Measurements from ENCODE around the gene DGKD.

DGKD gene

DNA sequence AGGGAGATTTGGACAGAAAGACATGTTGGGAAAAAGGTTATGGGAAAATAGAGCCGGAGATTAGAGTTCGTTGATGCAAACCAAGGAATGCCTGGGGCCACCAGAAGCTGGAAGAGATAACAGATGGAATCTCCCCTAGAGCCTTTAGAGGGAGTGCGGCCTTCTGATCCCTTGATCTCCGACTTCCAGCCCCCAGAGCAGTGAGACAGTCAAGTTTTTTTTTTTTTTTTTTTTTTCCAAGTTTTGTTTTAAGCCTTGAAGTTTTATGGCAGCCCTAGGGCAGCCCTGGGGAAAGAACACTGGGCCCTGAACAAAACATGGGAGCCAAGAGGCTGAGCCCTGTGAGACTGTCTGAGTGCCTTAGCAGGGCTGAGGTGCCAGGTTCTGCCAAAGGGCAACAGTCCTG lies 6.5 kb downstream of the DGKD start:
- TF ChIP-seq POLR2AphosphoS5 (IDR thresholded peaks at IDR 0.05; ENCODE audit: low read depth, low read length) (no peak), FOXP2 (optimal IDR thresholded peaks at IDR 0.05; ENCODE audit: borderline replicate concordance, extremely low read depth, extremely low read length, insufficient read depth) (no peak), TAF1 (IDR thresholded peaks at IDR 0.05; ENCODE audit: borderline replicate concordance, insufficient read depth, low read length) (no peak), SIN3A (IDR thresholded peaks at IDR 0.05; ENCODE audit: borderline replicate concordance, insufficient read depth, low read length) (no peak)
- TF ChIP-seq, protein P1, sequence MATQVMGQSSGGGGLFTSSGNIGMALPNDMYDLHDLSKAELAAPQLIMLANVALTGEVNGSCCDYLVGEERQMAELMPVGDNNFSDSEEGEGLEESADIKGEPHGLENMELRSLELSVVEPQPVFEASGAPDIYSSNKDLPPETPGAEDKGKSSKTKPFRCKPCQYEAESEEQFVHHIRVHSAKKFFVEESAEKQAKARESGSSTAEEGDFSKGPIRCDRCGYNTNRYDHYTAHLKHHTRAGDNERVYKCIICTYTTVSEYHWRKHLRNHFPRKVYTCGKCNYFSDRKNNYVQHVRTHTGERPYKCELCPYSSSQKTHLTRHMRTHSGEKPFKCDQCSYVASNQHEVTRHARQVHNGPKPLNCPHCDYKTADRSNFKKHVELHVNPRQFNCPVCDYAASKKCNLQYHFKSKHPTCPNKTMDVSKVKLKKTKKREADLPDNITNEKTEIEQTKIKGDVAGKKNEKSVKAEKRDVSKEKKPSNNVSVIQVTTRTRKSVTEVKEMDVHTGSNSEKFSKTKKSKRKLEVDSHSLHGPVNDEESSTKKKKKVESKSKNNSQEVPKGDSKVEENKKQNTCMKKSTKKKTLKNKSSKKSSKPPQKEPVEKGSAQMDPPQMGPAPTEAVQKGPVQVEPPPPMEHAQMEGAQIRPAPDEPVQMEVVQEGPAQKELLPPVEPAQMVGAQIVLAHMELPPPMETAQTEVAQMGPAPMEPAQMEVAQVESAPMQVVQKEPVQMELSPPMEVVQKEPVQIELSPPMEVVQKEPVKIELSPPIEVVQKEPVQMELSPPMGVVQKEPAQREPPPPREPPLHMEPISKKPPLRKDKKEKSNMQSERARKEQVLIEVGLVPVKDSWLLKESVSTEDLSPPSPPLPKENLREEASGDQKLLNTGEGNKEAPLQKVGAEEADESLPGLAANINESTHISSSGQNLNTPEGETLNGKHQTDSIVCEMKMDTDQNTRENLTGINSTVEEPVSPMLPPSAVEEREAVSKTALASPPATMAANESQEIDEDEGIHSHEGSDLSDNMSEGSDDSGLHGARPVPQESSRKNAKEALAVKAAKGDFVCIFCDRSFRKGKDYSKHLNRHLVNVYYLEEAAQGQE (IDR thresholded peaks at IDR 0.05; ENCODE audit: insufficient read depth in 1 of 2, low read depth in 2 of 2, low read length in 2 of 2), result no peak

DNA sequence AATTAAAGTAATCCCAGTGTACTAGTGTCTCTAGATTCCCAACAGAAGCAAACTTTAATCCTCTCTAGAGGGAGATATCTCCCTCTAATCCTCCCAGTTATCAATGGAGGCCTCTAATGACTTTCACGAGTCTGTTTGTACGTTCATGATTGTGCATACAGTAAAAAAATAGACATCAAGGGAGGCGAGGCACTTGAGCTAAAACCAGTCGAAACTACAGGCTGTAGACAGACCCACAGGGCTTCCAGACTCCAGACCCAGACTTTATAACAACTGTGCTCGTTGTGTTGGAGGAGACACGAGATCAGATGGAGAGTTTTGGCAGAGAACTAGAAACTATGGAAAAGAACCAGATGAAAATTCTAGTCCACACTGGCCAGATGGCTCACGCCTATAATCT lies 7.0 kb downstream of the DGKD start:
- TF ChIP-seq, protein P1 (IDR thresholded peaks at IDR 0.05; ENCODE audit: insufficient read depth in 1 of 2, low read depth in 2 of 2, low read length in 2 of 2), result no peak
- TF ChIP-seq SIN3A (IDR thresholded peaks at IDR 0.05; ENCODE audit: borderline replicate concordance, insufficient read depth, low read length), result no peak
- no peak for TF ChIP-seq FOXP2 (optimal IDR thresholded peaks at IDR 0.05; ENCODE audit: borderline replicate concordance, extremely low read depth, extremely low read length, insufficient read depth)
- TF ChIP-seq POLR2AphosphoS5 (IDR thresholded peaks at IDR 0.05; ENCODE audit: low read depth, low read length), result no peak
- no peak for TF ChIP-seq TAF1 (IDR thresholded peaks at IDR 0.05; ENCODE audit: borderline replicate concordance, insufficient read depth, low read length)

DNA sequence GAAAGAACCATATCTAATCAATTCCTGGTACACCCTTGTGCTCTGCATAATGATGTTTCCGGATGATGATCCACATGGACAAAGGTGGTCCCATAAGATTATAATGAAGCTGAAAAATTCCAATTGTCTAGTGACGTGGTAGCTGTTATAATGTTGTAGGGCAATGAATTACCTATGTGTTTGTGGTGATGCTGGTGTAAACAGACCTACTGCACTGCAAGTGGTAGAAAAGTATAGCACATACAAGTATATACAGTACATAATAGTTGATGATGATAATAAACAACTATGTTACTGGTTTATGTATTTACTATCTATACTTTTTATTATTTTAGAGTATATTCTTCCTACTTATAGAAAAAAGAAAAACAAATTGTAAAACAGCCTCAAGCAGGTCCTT lies 8.4 kb downstream of the DGKD start:
- TF ChIP-seq POLR2AphosphoS5 (IDR thresholded peaks at IDR 0.05; ENCODE audit: low read depth, low read length) (no peak), TAF1 (IDR thresholded peaks at IDR 0.05; ENCODE audit: borderline replicate concordance, insufficient read depth, low read length) (no peak), FOXP2 (optimal IDR thresholded peaks at IDR 0.05; ENCODE audit: borderline replicate concordance, extremely low read depth, extremely low read length, insufficient read depth) (no peak), SIN3A (IDR thresholded peaks at IDR 0.05; ENCODE audit: borderline replicate concordance, insufficient read depth, low read length) (no peak)
- TF ChIP-seq, protein P1 (IDR thresholded peaks at IDR 0.05; ENCODE audit: insufficient read depth in 1 of 2, low read depth in 2 of 2, low read length in 2 of 2), result no peak

DNA sequence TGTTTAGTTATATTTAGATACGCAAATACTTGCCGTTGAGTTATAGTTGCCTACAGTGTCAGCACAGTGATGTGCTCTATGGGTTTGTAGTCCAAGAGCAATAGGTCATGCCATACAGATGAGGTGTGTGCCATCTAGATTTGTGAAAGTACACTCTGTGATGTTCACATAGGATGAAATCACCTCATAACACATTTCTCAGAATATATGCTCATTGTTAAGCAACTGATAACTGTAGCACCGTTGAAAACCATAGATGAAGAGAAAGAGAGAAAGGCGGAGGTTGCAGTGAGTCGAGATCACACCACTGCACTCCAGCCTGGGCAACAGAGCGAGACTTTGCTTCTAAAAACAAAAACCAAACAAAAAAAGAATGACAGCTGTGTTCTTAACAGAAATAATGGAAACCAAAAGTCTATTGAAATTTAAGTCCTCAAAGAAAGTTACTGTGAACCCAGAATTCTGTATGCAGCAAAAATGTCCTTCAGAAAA lies 9.5 kb downstream of the DGKD start:
- TF ChIP-seq, protein P1 (IDR thresholded peaks at IDR 0.05; ENCODE audit: insufficient read depth in 1 of 2, low read depth in 2 of 2, low read length in 2 of 2), result no peak
- no peak for TF ChIP-seq TAF1 (IDR thresholded peaks at IDR 0.05; ENCODE audit: borderline replicate concordance, insufficient read depth, low read length)
- no peak for TF ChIP-seq POLR2AphosphoS5 (IDR thresholded peaks at IDR 0.05; ENCODE audit: low read depth, low read length)
- TF ChIP-seq SIN3A (IDR thresholded peaks at IDR 0.05; ENCODE audit: borderline replicate concordance, insufficient read depth, low read length), result no peak
- no peak for TF ChIP-seq FOXP2 (optimal IDR thresholded peaks at IDR 0.05; ENCODE audit: borderline replicate concordance, extremely low read depth, extremely low read length, insufficient read depth)
